KOPT-K1 (cell line): Measurements from ENCODE around the gene CEP70.
"Not testable (repeated sequence)": the region's sequence is repeated elsewhere in the genome, so short reads cannot be mapped to it uniquely, and the experiment has no call there.

Source experiments
- H3K27ac ChIP-seq: fragments of 200-600 bp; sonication (generic); 2 replicates; pipeline ENCODE4 v1.5.1; 2016; ENCODE audit warnings: antibody characterized with exemption, mild to moderate bottlenecking, low read depth, low read length; ENCODE audit not compliant: poor library complexity, severe bottlenecking
- H3K36me3 ChIP-seq: fragments of 200-600 bp; sonication (generic); 2 replicates; pipeline ENCODE4 v1.5.1; 2017; ENCODE audit warnings: antibody characterized with exemption, mild to moderate bottlenecking, low read length, moderate library complexity; ENCODE audit not compliant: insufficient read depth
- H3K9me3 ChIP-seq: fragments of 200-600 bp; sonication (generic); 2 replicates; pipeline ENCODE4 v1.5.1; 2017; ENCODE audit warnings: antibody characterized with exemption, low read length, mild to moderate bottlenecking; ENCODE audit not compliant: insufficient read depth, poor library complexity, severe bottlenecking

The CEP70 gene

DNA sequence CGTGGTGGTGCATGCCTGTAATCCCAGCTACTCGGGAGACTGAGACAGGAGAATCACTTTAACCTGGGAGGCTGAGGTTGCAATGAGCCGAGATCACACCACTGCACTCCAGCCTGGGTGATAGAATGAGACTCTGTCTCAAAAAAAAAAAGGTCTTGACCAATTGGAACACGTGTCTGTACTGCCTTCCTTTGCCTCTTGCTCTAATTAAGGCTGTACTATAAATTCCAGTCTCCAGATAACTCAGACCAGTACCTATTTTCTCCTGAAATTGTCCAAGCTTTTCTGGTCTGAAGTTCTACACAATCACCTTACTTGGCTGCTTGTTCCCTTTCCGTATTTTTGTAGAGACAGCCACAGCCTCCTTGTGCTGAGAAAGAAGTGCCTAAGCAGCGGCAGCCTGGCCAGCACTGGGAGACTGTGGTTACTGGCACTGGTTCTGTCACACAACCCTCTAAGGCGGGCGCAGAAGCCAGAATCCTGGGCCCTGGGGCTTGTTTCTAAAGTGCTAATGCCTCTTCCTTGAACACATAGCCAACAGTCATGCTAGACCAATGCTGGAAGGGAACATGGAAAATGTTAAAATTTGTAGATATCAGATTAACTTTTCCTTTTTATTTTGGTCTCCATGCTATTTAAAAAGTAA, 6.2 kb upstream of the CEP70 start:
- H3K27ac ChIP-seq: no peak overlapping the region
- peaks cover 23% of the 10 kb centered on the region for H3K9me3 ChIP-seq
- no peaks in the 10 kb centered on the region for H3K36me3 ChIP-seq

DNA sequence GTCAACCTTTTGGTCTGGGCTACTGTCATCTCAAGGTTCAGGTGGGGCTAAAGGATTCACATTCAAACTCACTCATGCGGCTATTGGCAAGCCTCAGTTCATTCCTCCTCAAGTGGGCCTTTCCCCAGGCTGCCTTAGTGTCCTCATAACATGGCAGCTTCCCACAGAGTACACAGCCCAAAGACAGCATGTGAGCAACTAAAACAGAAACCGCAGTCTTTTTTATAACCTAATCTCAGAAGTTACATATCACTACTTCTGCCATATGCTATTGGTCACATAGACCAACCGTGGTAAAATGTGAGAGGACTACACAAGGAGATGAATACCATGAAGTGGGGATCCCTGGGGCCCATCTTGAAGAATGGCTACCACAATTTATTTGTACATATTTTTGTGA, 4.5 kb upstream of the CEP70 start:
- Histone ChIP-seq H3K27ac (no peak overlapping the region), H3K36me3 (no peaks in the 10 kb centered on the region), H3K9me3 (peaks cover 23% of the 10 kb centered on the region)

DNA sequence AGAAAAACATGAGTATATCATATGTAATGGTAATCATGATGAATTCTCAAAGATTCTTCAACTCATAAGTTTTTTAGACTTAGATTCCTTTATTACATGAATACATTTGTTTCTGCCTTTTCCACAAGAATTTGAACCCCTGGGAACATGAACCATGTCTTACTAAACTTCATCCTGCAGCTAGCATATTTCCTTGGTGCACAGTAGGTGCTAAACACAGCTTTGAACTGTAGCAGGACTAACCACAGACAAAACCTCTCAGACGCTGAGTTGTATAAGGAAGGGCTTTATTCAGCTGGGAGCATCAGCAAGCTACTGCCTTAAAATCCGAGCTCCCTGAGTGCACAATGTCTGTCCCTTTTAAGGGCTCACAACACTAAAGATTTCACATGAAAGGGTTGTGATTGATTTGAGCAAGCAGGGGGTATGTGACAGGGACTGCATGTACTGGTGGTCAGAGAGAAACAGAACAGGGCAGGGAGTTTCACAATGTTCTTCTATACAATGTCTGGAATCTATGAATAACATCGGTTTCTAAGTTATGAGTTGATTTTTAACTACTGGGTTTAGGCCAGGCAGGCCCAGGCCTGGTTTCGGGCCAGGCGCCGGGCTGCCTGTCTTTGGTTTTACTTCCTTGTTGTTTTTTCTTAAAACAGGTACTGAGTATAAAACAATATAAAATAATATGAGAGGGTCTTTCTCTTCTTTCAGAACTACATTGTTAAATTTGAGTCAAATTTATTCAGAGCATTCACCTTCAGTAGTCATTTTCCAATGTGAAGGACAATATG, 3.3 kb upstream of the CEP70 start:
- not testable (repeated sequence) for H3K27ac ChIP-seq, H3K36me3 ChIP-seq
- peaks cover 14% of the 10 kb centered on the region for H3K9me3 ChIP-seq

DNA sequence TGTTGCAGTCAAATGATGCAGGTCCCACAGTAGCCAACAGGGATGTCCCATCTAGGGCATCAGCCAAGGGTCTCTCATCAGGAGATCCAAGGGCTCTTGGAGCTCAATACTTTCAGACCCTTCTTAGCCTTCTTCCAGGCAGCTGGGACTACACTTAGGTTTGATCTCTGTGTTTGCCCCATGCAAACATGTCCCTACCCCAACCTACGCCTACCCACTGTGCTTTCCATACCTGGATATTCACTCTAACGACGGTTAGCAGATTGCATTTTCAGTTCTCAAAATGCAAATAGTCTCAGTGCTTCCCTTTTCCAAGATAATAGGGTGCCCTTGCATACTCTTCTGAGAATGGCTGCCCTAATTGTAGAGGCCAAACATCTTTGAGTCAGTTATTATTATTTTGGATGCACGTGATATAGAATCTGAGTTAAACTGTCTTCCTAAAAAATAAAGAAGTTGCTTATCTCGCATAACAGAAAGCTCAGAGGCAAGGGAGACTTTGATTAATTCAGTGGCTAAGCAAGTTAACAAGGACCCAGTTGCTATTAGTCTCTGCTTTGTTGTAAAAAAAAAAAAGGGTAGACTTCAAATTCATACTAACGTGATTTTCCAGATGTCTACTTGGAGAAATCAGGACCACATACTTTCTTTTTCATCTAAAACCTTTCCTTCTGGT, 1.0 kb upstream of the CEP70 start:
- Histone ChIP-seq H3K27ac (peak overlapping the region; percentile 91), H3K36me3 (peaks cover 21% of the 10 kb centered on the region)

DNA sequence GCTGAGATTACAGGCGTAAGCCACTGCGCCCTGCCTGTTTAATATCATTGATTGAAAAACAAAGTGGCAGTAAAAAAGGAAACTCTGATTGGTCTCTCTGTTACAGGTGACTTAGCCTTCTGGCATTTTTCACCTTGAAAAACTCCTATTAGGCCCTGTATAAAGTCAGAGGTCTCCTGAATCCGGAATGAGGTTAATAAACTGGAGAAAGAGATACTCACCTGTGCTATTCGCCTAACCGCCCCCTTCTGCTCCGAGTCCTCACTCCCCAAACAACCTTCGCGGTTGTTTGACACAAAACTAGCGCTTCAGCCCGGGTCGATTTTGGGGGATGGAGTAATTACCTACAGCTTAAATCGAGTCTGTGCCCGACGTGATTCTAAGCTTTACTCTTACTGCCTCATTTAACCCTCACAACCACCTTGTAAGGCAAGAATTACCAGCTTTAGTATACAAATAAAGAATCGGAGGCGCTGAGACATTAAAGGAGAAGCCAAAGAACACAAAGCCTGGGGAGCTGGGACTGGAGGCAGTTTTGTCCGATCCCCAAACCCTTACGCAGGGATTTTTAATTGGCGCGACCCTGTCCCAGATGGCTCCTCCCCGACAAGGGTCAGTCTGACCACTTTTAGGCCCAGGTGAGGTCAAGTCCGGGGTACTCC, 441 bp downstream of the CEP70 start:
- Histone ChIP-seq H3K9me3 (peaks cover 4% of the 10 kb centered on the region), H3K36me3 (peaks cover 34% of the 10 kb centered on the region), H3K27ac (peak overlapping the region; percentile 91)

More for the DNA sequence above, 1.0 kb upstream of the CEP70 start:
- peaks cover 10% of the 10 kb centered on the region for H3K9me3 ChIP-seq

DNA sequence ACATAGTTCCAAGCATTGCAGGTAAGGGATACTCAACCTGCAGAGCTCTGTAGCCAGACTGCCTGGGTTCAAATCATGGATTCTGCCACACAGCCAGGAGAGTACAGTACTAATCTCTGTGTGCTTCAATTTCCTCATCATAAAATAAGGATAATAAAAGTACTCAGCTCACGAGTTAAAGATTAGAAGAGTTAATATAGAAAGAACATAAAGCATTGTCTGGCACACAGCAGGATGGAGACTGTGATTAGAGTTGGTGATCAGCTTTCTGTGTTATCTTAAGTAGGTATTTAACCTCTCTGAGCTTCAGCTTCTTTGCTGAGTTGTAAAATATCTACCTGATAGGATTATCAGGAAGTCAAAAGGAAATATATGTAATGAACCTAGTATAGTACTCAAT, 2.7 kb downstream of the CEP70 start:
- Histone ChIP-seq H3K9me3 (no peaks in the 10 kb centered on the region), H3K36me3 (peaks cover 51% of the 10 kb centered on the region)

DNA sequence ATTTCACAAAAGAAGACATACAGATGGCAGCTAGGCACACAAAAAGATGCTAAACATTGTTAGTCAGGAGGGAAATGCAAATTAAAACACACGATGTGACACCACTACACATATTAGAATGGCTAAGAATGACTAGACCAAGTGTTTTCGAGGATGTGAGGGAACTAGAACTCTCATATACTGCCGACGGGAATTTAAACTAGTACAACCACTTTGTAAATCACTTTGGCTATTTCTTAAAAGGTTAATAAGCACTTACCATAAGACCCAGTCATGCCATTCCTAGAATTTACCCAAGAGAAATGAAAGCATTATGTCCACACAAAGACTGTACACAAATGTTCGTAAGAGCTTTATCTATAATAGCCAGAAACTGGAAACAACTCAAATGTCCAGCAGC, 5.6 kb downstream of the CEP70 start:
- peaks cover 54% of the 10 kb centered on the region for H3K36me3 ChIP-seq
- no peak overlapping the region for H3K27ac ChIP-seq
- no peaks in the 10 kb centered on the region for H3K9me3 ChIP-seq

More for the DNA sequence above, 2.7 kb downstream of the CEP70 start:
- no peak overlapping the region for H3K27ac ChIP-seq

DNA sequence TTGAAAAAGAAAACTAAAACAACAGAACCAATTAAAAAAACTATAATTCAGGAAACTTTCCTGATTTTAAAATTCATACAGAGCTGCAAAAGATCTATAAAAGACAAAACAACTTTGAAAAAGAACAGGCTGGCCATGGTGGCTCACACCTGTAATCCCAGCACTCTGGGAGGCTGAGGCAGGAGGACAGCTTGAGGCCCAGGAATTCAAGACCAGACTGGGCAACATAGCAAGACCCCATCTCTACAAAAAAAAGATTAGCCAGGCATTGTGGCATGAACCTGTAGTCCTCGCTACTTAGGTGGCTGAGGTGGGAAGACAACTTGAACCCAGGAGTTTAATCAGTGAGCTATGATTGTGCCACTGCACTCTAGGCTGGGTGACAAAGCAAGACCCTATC, 6.7 kb downstream of the CEP70 start:
- Histone ChIP-seq H3K36me3 (peaks cover 54% of the 10 kb centered on the region), H3K9me3 (no peaks in the 10 kb centered on the region)

DNA sequence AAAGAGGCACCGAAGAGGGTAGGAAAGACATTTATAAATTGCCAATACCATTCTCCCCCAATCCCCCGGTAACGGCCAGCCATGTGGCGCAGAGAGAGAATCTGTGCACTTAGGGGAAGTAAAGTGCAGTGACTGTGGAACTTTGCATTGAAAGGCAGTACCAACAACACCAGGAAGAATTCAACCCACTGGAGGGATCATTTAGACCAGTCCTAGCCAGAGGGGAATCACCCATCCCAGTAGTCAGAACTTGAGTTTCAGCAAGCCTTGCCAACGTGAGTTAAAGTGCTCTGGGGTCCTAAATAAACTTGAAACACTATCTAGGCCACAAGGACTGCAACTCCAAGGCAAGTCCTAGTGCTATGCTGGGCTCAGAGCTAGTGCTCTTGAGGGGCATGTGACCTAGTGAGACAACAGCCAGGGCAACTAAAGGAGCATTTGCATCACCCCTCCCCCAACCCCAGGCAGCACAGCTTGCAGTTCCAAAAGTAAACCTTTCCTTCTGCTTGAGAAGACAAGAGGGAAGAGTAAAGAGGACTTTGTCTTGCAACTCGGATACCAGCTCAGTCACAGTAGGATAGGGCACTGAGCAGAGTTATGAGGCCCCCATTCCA, 15.0 kb downstream of the CEP70 start:
- Histone ChIP-seq H3K36me3 (0 out of 2 replicates have a peak, but pooled peaks cover 2% of the 10 kb centered on the region), H3K27ac (peak overlapping the region; percentile 92), H3K9me3 (peaks cover 1% of the 10 kb centered on the region)

More for the DNA sequence above, 6.7 kb downstream of the CEP70 start:
- no peak overlapping the region for H3K27ac ChIP-seq

DNA sequence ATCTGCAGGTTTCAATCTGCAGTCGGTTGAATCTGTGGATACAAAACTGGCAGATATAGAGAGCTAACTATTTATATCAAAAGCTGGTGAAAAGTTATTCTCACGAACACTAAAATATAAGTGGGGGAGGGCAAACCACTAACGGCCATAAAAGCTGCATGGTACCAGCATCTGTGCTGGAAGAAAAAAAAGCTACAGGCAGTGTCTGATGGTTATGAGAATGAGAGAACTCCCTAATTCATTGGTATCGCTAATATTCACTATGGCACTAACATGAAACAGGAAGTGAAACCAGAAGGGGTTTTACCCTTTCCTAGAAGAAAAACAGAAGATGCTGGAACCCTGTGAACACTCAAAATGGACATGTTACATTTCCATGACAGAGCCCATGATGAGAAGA, 15.9 kb downstream of the CEP70 start:
- Histone ChIP-seq H3K27ac (peak overlapping the region; percentile 92), H3K36me3 (peaks cover 11% of the 10 kb centered on the region; the same call in 1 of the 2 replicates), H3K9me3 (peaks cover 11% of the 10 kb centered on the region)

DNA sequence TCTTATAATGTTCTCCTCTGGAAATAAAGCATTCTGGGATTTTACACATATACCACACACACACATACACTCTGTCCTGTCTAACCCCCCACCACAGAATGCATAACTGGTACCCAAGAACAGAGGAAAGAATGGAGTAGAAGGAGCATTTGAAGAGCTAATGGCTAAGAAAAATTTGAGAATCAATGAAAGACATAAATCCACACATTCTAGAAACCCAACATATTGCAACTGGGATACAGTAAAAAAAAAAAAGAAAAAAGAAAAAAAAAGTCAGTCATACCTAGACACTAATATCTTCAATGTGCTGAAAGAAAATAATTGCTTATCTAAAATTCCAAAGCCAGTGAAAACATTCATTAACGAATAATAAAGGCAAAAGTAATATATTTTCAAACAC, 20.9 kb downstream of the CEP70 start:
- peaks cover 59% of the 10 kb centered on the region for H3K36me3 ChIP-seq
- no peak overlapping the region for H3K27ac ChIP-seq
- H3K9me3 ChIP-seq: peaks cover 16% of the 10 kb centered on the region

DNA sequence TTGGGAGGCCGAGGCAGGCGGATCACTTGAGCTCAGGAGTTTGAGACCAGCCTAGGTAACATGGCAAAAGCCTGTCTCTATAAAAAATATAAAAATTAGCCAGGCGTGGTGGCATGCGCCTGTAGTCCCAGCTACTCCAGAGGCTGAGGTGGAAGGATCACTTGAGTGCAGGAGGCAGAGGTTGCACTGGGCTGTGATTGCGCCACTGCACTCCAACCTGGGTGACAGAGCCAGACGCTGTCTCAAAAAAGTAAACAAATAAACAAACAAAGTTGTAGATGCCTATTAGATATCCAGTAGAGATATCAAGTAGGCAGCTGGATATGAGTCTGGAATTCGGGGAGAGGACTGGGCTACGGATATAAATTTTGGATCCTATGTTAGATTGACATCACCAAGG, 24.4 kb downstream of the CEP70 start:
- Histone ChIP-seq H3K36me3 (peaks cover 64% of the 10 kb centered on the region), H3K9me3 (peaks cover 16% of the 10 kb centered on the region)
- not testable (repeated sequence) for H3K27ac ChIP-seq

DNA sequence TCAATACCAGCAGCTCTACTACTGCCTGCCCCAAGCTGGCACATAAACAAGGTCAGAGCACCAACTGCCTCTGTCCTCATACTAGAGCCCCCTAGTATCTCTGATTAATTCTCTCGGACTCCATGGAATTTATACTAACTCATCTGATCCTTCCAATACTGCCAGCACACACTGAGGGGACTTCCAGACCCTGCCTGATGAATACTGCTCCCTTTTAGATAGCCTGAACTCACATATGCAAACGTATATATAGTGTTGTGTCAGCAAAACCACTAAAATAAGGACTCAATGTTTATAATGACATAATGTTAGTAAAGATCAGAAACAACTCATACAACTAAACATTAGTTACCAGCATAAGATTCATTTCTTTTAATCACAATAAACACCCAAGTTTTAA, 25.0 kb downstream of the CEP70 start:
- H3K9me3 ChIP-seq: peaks cover 15% of the 10 kb centered on the region
- no peak overlapping the region for H3K27ac ChIP-seq
- H3K36me3 ChIP-seq: peaks cover 63% of the 10 kb centered on the region

DNA sequence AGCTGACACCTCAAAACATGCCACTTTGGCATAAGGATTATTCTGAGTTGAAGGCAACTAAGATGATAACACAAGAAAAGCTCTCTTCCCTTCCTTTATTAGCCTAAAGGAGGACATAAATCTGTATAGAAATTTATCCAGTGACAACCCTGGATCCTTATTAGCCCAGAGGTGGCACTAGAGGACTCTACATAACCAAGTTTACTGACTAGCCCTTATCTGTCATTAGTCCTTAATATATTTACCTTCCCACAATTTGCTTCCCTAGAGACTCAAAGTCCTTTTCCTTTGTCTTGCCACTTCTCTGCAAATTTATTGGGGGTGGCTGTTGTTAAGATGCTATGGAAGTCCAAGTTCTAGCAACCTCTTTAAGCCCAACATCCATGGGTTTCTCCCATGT, 26.7 kb downstream of the CEP70 start:
- Histone ChIP-seq H3K9me3 (no peaks in the 10 kb centered on the region), H3K36me3 (peaks cover 46% of the 10 kb centered on the region), H3K27ac (no peak overlapping the region)
